ENCODE measurements around the gene GRK6. TPM values are rescaled to one million over a fixed set of nuclear protein-coding genes. Genes with fewer than 3 reads are reported as not detected.
A peak's percentile ranks its signal among the peaks of the same experiment; 100 is the strongest.

The GRK6 gene
- total and polyA plus RNA-seq, 9 of the 15 experiments (the other 6 are each of a cell fraction or from before 2014, with no cell fraction given): 0.63 to 122 (median 44.5) TPM

GRCh38 chr5:177403102-177403791, 23.2 kb upstream of the GRK6 start (continued):
- TF ChIP-seq, protein P1, sequence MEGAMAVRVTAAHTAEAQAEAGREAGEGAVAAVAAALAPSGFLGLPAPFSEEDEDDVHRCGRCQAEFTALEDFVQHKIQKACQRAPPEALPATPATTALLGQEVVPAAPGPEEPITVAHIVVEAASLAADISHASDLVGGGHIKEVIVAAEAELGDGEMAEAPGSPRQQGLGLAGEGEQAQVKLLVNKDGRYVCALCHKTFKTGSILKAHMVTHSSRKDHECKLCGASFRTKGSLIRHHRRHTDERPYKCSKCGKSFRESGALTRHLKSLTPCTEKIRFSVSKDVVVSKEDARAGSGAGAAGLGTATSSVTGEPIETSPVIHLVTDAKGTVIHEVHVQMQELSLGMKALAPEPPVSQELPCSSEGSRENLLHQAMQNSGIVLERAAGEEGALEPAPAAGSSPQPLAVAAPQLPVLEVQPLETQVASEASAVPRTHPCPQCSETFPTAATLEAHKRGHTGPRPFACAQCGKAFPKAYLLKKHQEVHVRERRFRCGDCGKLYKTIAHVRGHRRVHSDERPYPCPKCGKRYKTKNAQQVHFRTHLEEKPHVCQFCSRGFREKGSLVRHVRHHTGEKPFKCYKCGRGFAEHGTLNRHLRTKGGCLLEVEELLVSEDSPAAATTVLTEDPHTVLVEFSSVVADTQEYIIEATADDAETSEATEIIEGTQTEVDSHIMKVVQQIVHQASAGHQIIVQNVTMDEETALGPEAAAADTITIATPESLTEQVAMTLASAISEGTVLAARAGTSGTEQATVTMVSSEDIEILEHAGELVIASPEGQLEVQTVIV (CRISPR knock-in tag; IDR thresholded peaks at IDR 0.05; ENCODE audit: borderline replicate concordance): no peak
- TF ChIP-seq ATF1 (CRISPR knock-in tag; IDR thresholded peaks at IDR 0.05) (no peak), ATF1 (tag; IDR thresholded peaks at IDR 0.05) (no peak), ATF3 (IDR thresholded peaks at IDR 0.05) (peak; percentile 9; the same call in 1 of the 2 replicates), ATF3 (CRISPR knock-in tag; conservative IDR thresholded peaks at IDR 0.05) (no peak), MAFK (IDR thresholded peaks at IDR 0.05; ENCODE audit: low read length) (no peak), ILK (tag; IDR thresholded peaks at IDR 0.05; ENCODE audit: borderline replicate concordance, low read depth) (no peak), RBM34 (IDR thresholded peaks at IDR 0.05; ENCODE audit: borderline replicate concordance, insufficient read depth, low read length) (no peak), GATA2 (CRISPR knock-in tag; IDR thresholded peaks at IDR 0.05) (no peak), ZNF584 (CRISPR knock-in tag; IDR thresholded peaks at IDR 0.05; ENCODE audit: low read depth) (0 out of 2 replicates have a peak, but pooled peaks have one; percentile 41), MBD1 (CRISPR knock-in tag; IDR thresholded peaks at IDR 0.05) (0 out of 2 replicates have a peak, but pooled peaks have one; percentile 69), ZFX (CRISPR knock-in tag; IDR thresholded peaks at IDR 0.05) (peak; percentile 61), MCM5 (IDR thresholded peaks at IDR 0.05; ENCODE audit: low read depth) (no peak), SRSF7 (optimal IDR thresholded peaks at IDR 0.05; ENCODE audit: low read depth, low read length) (peak; percentile 70), TFAP4 (CRISPR knock-in tag; IDR thresholded peaks at IDR 0.05; ENCODE audit: borderline replicate concordance) (peak; percentile 8; the same call in 1 of the 2 replicates), ZBTB33 (CRISPR knock-in tag; IDR thresholded peaks at IDR 0.05) (peak; percentile 97)
- TF ChIP-seq, protein P2, sequence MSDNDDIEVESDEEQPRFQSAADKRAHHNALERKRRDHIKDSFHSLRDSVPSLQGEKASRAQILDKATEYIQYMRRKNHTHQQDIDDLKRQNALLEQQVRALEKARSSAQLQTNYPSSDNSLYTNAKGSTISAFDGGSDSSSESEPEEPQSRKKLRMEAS (CRISPR knock-in tag; IDR thresholded peaks at IDR 0.05): peak; percentile 31; the same call in 1 of the 2 replicates

All from K562 (cell line).